Upper lobe of left lung (tissue), 6 donors: ENCODE data around the gene TSGA10. TPM values are rescaled to one million over a fixed set of nuclear protein-coding genes. Genes with fewer than 3 reads are reported as not detected.

Experiments used
- ATAC-seq, 2 donors: fragments of 200-7000 bp; cut with Tn5 transposase; one replicate each; pipeline ENCODE4 v1.9.1; 2022; ENCODE audit warnings: mild to moderate bottlenecking in 2 of 2, moderate library complexity in 2 of 2; ENCODE audit not compliant: low FRiP score in 2 of 2
- DNase-seq, 2 donors: peaks; one replicate each; pipeline ENCODE4 v3.0.0-alpha.2; 2019 to 2020
- H3K27ac ChIP-seq, 4 donors: fragments of 200-600 bp; sonication (generic); one replicate each; pipeline ENCODE4 v1.5.1; 2016 to 2019
- H3K27me3 ChIP-seq, 4 donors: fragments of 200-600 bp; sonication (generic); one replicate each; pipeline ENCODE4 v1.5.1; 2017 to 2019
- H3K36me3 ChIP-seq, 4 donors: fragments of 200-600 bp; sonication (generic); one replicate each; pipeline ENCODE4 v1.5.1; 2016 to 2019
- H3K4me1 ChIP-seq, 4 donors: fragments of 200-600 bp; sonication (generic); one replicate each; pipeline ENCODE4 v1.5.1; 2018 to 2019
- H3K4me3 ChIP-seq, 4 donors: fragments of 200-600 bp; sonication (generic); one replicate each; pipeline ENCODE4 v1.5.1; 2017 to 2019; ENCODE audit warnings: mild to moderate bottlenecking in 2 of 4, moderate library complexity in 1 of 4
- H3K9me3 ChIP-seq, 4 donors: fragments of 200-600 bp; sonication (generic); one replicate each; pipeline ENCODE4 v1.5.1; 2018 to 2019
- CTCF ChIP-seq, 6 experiments: fragments of 450-650 bp in 4 of 6; fragments of 200-600 bp in 2 of 6; sonication (generic) in 2 of 6; IDR thresholded peaks; one replicate each; pipeline ENCODE4 v1.5.1; 2016 to 2019; ENCODE audit warnings: antibody characterized with exemption in 6 of 6
- EP300 ChIP-seq, 4 donors: sonication (generic); formaldehyde crosslinking; IDR thresholded peaks; one replicate each; pipeline ENCODE4 v1.5.1; 2017; ENCODE audit warnings: antibody characterized with exemption in 4 of 4, control low read depth in 2 of 4
- POLR2A ChIP-seq, 4 donors: fragments of 450-650 bp; IDR thresholded peaks; one replicate each; pipeline ENCODE4 v1.5.1; 2016 to 2017; ENCODE audit warnings: antibody characterized with exemption in 4 of 4, mild to moderate bottlenecking in 2 of 4
- POLR2AphosphoS5 ChIP-seq, 2 donors: sonication (generic); formaldehyde crosslinking; IDR thresholded peaks; one replicate each; pipeline ENCODE4 v1.5.1; 2017; ENCODE audit warnings: antibody characterized with exemption in 2 of 2
- WGBS, 2 donors: methylation state at CpG; one replicate each; pipeline ENCODE4 v1.1.5; 2017 to 2018; 5-methylcytosine and 5-hydroxymethylcytosine counted together
- total RNA-seq, 6 donors: library from RNA; depleted of rRNA in 4 of 6; stranded (reverse); fragments of >200 nt in 4 of 6; gene quantifications; one replicate each; pipeline versions ENCODE4 v1.1.0 to v1.2.1, GENCODE V29; 2016 to 2021
- donor health status: DM: no; HTN: no; CAD: no; lungs with moderate emphysema.
- donor health status: DM: no; HTN: yes; CAD: no; lungs with severe emphysema.

The TSGA10 gene
- total RNA-seq, 6 donors from 2014 or later = 3.9 to 33.8 (median 9.4) TPM

GRCh38 chr2:99183025-99183424, 28.3 kb upstream of the TSGA10 start:
- TF ChIP-seq POLR2A (IDR thresholded peaks at IDR 0.05) (no peak), EP300 (IDR thresholded peaks at IDR 0.05) (no peak)
- Histone ChIP-seq H3K27me3 (no peaks in the 10 kb centered on the region), H3K4me1 (peaks cover 31 to 40% (median 35%) of the 10 kb centered on the region in 4 donors), H3K36me3 (peaks cover 0 to 8% (median 0%) of the 10 kb centered on the region in 4 donors), H3K27ac (no peak overlapping the region), H3K4me3 (no peak overlapping the region), H3K9me3 (no peaks in the 10 kb centered on the region)
- 77 to 82% methylated on average over 3 of the region's 3 CpGs for WGBS, 2 donors
- ATAC-seq (no peak), DNase-seq (peak in 1 of 2 donors; percentile 33)

GRCh38 chr2:99181624-99182000, 26.9 kb upstream of the TSGA10 start:
- Histone ChIP-seq H3K4me1 (peaks cover 31 to 40% (median 35%) of the 10 kb centered on the region in 4 donors), H3K36me3 (peaks cover 0 to under 1% (median 0%) of the 10 kb centered on the region in 4 donors), H3K27ac (peak overlapping the region in 3 of 4 donors; percentile 80 to 89 (median 84)), H3K4me3 (peak overlapping the region; percentile 51 to 84 (median 68)), H3K27me3 (no peaks in the 10 kb centered on the region), H3K9me3 (no peaks in the 10 kb centered on the region)
- no peak for TF ChIP-seq CTCF (IDR thresholded peaks at IDR 0.05)
- no peak for TF ChIP-seq POLR2A (IDR thresholded peaks at IDR 0.05)
- no peak for TF ChIP-seq POLR2AphosphoS5 (IDR thresholded peaks at IDR 0.05)
- 6% methylated on average over 4 of the region's 4 CpGs for WGBS, 2 donors
- ATAC-seq (no peak), DNase-seq (no peak)

- no peaks in the 10 kb centered on the region for H3K36me3 ChIP-seq
- peak within 1 kb of the TSS; percentile 60 to 84 (median 76) for H3K4me3 ChIP-seq
- peak; percentile 46 to 95 for DNase-seq
- TF ChIP-seq POLR2AphosphoS5 (IDR thresholded peaks at IDR 0.05) = peak; percentile 90 to 98
- TF ChIP-seq POLR2A (IDR thresholded peaks at IDR 0.05) = peak in 3 of 4 donors; percentile 66 to 79 (median 75)
- peak in 1 of 6 experiments; percentile 25 for TF ChIP-seq CTCF (IDR thresholded peaks at IDR 0.05)
- TF ChIP-seq EP300 (IDR thresholded peaks at IDR 0.05) = peak in 1 of 4 donors; percentile 79
- peak; percentile 96 to 98 for ATAC-seq
- 0 to 1% methylated on average over 22 to 39 of the region's 39 CpGs for WGBS, 2 donors
- peak within 1 kb of the TSS; percentile 79 to 89 (median 82) for H3K27ac ChIP-seq
- H3K9me3 ChIP-seq = no peaks in the 10 kb centered on the region
- H3K4me1 ChIP-seq = peaks cover 31 to 40% (median 35%) of the 10 kb centered on the region in 4 donors
- H3K27me3 ChIP-seq = no peaks in the 10 kb centered on the region
Measured at GRCh38 chr2:99180755-99181623, 26.2 kb upstream of the TSGA10 start, which contains the start of the genes MITD1 and MRPL30. TSS of gene MITD1 (minus strand) at chr2:99181058. CDS start at chr2:99180981, 77 bp downstream. TSS of gene MRPL30 (plus strand) at chr2:99181184. CDS start at chr2:99186204, 5,020 bp downstream.

- ATAC-seq (no peak), DNase-seq (no peak)
- no peak for TF ChIP-seq CTCF (IDR thresholded peaks at IDR 0.05)
- Histone ChIP-seq H3K27ac (no peak overlapping the region), H3K36me3 (peaks cover 0 to 72% (median 19%) of the 10 kb centered on the region in 4 donors), H3K27me3 (no peaks in the 10 kb centered on the region), H3K9me3 (no peaks in the 10 kb centered on the region), H3K4me1 (no peaks in the 10 kb centered on the region), H3K4me3 (no peak overlapping the region)
- 97 to 99% methylated on average over 8 of the region's 8 CpGs for WGBS, 2 donors
Measured at GRCh38 chr2:99171377-99172140, 16.8 kb upstream of the TSGA10 start.

GRCh38 chr2:99169534-99169933, 14.8 kb upstream of the TSGA10 start:
- Histone ChIP-seq H3K27me3 (no peaks in the 10 kb centered on the region), H3K4me3 (no peak overlapping the region), H3K27ac (no peak overlapping the region), H3K36me3 (peaks cover 0 to 77% (median 19%) of the 10 kb centered on the region in 4 donors), H3K9me3 (no peaks in the 10 kb centered on the region), H3K4me1 (peaks cover 0 to 2% (median 0%) of the 10 kb centered on the region in 4 donors)
- 53 to 54% methylated on average over 1 of the region's 1 CpG for WGBS, 2 donors
- DNase-seq = no peak
- no peak for ATAC-seq
- TF ChIP-seq POLR2AphosphoS5 (IDR thresholded peaks at IDR 0.05) (no peak), POLR2A (IDR thresholded peaks at IDR 0.05) (no peak), EP300 (IDR thresholded peaks at IDR 0.05) (no peak), CTCF (IDR thresholded peaks at IDR 0.05) (no peak)
